K562 (cell line): ENCODE data around the gene LCA5L. TPM values are rescaled to one million over a fixed set of nuclear protein-coding genes. Genes with fewer than 3 reads are reported as not detected.

ENCODE experiments used
- BMI1 ChIP-seq: fragments of 150-350 bp; IDR thresholded peaks from 2 replicates; pipeline ENCODE4 v1.6.1; 2014; ENCODE audit warnings: low read length
- CBX3 ChIP-seq, 2 experiments: IDR thresholded peaks; 1 replicate in 1 of 2; 2 replicates in 1 of 2; pipeline ENCODE4 v1.6.1; 2012; ENCODE audit warnings: inconsistent platforms in 2 of 2, low read length in 2 of 2, borderline replicate concordance in 1 of 2, control low read depth in 1 of 2
- CBX8 ChIP-seq: fragments of 200-600 bp; sonication (generic); IDR thresholded peaks from 2 replicates; pipeline ENCODE4 v1.6.1; 2012; ENCODE audit warnings: borderline replicate concordance, mixed run types, low read depth, mild to moderate bottlenecking, moderate library complexity, mixed read lengths, low read length, control low read depth, inconsistent platforms; ENCODE audit not compliant: poor library complexity, severe bottlenecking; ENCODE audit errors: extremely low read depth
- E4F1 ChIP-seq: fragments of 250-450 bp; sonication (Bioruptor Pico); IDR thresholded peaks from 2 replicates; pipeline ENCODE4 v1.5.0; 2021; ENCODE audit warnings: mild to moderate bottlenecking, borderline replicate concordance
- EGR1 ChIP-seq: fragments of 450-650 bp; conservative IDR thresholded peaks from 2 replicates; pipeline ENCODE4 v1.6.1; 2017; ENCODE audit warnings: mild to moderate bottlenecking
- ELF1 ChIP-seq: fragments of 200-800 bp; sonication (Bioruptor generic); IDR thresholded peaks from 2 replicates; pipeline ENCODE4 v1.6.1; 2016; ENCODE audit warnings: missing genetic modification characterization, missing compliant biosample characterization
- ELF4 ChIP-seq: fragments of 450-650 bp; formaldehyde crosslinking; IDR thresholded peaks from 2 replicates; pipeline ENCODE4 v1.4.0; 2022; ENCODE audit warnings: missing genetic modification characterization
- ILF3 ChIP-seq: fragments of 450-650 bp; IDR thresholded peaks from 2 replicates; pipeline ENCODE4 v1.6.1; 2018; ENCODE audit warnings: antibody characterized with exemption, mild to moderate bottlenecking, moderate library complexity, borderline replicate concordance
- KLF10 ChIP-seq: fragments of 250-450 bp; sonication (Bioruptor Pico); IDR thresholded peaks from 2 replicates; pipeline ENCODE4 v1.6.1; 2021; ENCODE audit warnings: matching md5 sums
- LCOR ChIP-seq: sonication (generic); formaldehyde crosslinking; IDR thresholded peaks from 2 replicates; pipeline ENCODE4 v1.8.0; 2022; ENCODE audit warnings: mild to moderate bottlenecking, missing genetic modification reagents
- MAFK ChIP-seq: IDR thresholded peaks from 2 replicates; pipeline ENCODE4 v1.6.1; 2011; ENCODE audit warnings: low read length, improper control_type of control experiment
- NFIX ChIP-seq: fragments of 250-450 bp; sonication (Bioruptor Pico); IDR thresholded peaks from 2 replicates; pipeline ENCODE4 v1.4.0; 2020; ENCODE audit warnings: low read depth, mild to moderate bottlenecking, moderate library complexity
- NR3C1 ChIP-seq: sonication (generic); formaldehyde crosslinking; IDR thresholded peaks from 2 replicates; pipeline ENCODE4 v1.8.1; 2022; ENCODE audit warnings: missing genetic modification reagents
- SETDB1 ChIP-seq: IDR thresholded peaks from one replicate; pipeline ENCODE4 v1.6.1; 2012; ENCODE audit warnings: low read length, control low read depth, inconsistent platforms
- SNAPC5 ChIP-seq: fragments of 250-450 bp; sonication (Bioruptor Pico); IDR thresholded peaks from 2 replicates; pipeline ENCODE4 v1.8.0; 2021; ENCODE audit warnings: moderate library complexity, mild to moderate bottlenecking, inconsistent platforms
- SP1 ChIP-seq: sonication (generic); formaldehyde crosslinking; IDR thresholded peaks from 2 replicates; pipeline ENCODE4 v1.8.1; 2022; ENCODE audit warnings: mild to moderate bottlenecking, missing genetic modification reagents
- STAG1 ChIP-seq: sonication (generic); formaldehyde crosslinking; IDR thresholded peaks from 2 replicates; pipeline ENCODE4 v1.5.0; 2020; ENCODE audit warnings: missing genetic modification reagents, borderline replicate concordance
- TCFL5 ChIP-seq: fragments of 250-450 bp; sonication (Bioruptor Pico); conservative IDR thresholded peaks from 2 replicates; pipeline ENCODE4 v1.6.1; 2021; ENCODE audit warnings: mild to moderate bottlenecking, moderate library complexity, matching md5 sums
- ZNF197 ChIP-seq: fragments of 200-800 bp; sonication (Bioruptor generic); IDR thresholded peaks from 2 replicates; pipeline ENCODE4 v1.6.1; 2016; ENCODE audit warnings: low read depth, missing genetic modification characterization, missing compliant biosample characterization
- ZNF699 ChIP-seq: fragments of 250-450 bp; sonication (Bioruptor Pico); IDR thresholded peaks from 2 replicates; pipeline ENCODE4 v1.8.0; 2021; ENCODE audit warnings: mild to moderate bottlenecking, moderate library complexity; ENCODE audit not compliant: insufficient replicate concordance
- polyA plus RNA-seq, 8 experiments: library from polyadenylated mRNA; depleted of rRNA in 4 of 8; stranded (reverse) in 5 of 8; unstranded in 3 of 8; fragments of >200 nt; fragmentation: Nextera tagmentation in 2 of 8; fragmentation: Illumina TruSeq in 1 of 8; extraction: Ambion mirVana in 2 of 8; extraction: Trizol in 1 of 8; gene quantifications; 2 replicates each; pipeline versions ENCODE4 v1.2.1 to v1.2.3, GENCODE V29; 2011 to 2014; ENCODE audit warnings: inconsistent platforms in 1 of 8, missing spikeins in 1 of 8
- total RNA-seq, 7 experiments: library from RNA; depleted of rRNA in 6 of 7; stranded (reverse); fragments of >200 nt in 6 of 7; fragmentation: Illumina TruSeq in 2 of 7; extraction: Trizol in 2 of 7; gene quantifications; 2 replicates each; pipeline versions ENCODE4 v1.2.1 to v1.2.3, GENCODE V29; 2011 to 2021; ENCODE audit warnings: low replicate concordance in 1 of 7
- TF ChIP-seq, protein P1 (sequence below): fragments of 450-650 bp; IDR thresholded peaks from 2 replicates; pipeline ENCODE4 v1.6.1; 2016; ENCODE audit warnings: mild to moderate bottlenecking
- TF ChIP-seq, protein P2 (sequence below): sonication (generic); formaldehyde crosslinking; IDR thresholded peaks from 2 replicates; pipeline ENCODE4 v1.8.0; 2023; ENCODE audit warnings: mild to moderate bottlenecking, missing genetic modification reagents

LCA5L gene
- total and polyA plus RNA-seq, 9 of the 15 experiments (the other 6 are each of a cell fraction or from before 2014, with no cell fraction given): 1.8 to 4.9 (median 3.8) TPM

- TF ChIP-seq, protein P1, sequence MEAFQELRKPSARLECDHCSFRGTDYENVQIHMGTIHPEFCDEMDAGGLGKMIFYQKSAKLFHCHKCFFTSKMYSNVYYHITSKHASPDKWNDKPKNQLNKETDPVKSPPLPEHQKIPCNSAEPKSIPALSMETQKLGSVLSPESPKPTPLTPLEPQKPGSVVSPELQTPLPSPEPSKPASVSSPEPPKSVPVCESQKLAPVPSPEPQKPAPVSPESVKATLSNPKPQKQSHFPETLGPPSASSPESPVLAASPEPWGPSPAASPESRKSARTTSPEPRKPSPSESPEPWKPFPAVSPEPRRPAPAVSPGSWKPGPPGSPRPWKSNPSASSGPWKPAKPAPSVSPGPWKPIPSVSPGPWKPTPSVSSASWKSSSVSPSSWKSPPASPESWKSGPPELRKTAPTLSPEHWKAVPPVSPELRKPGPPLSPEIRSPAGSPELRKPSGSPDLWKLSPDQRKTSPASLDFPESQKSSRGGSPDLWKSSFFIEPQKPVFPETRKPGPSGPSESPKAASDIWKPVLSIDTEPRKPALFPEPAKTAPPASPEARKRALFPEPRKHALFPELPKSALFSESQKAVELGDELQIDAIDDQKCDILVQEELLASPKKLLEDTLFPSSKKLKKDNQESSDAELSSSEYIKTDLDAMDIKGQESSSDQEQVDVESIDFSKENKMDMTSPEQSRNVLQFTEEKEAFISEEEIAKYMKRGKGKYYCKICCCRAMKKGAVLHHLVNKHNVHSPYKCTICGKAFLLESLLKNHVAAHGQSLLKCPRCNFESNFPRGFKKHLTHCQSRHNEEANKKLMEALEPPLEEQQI: peak; percentile 72; the same call in 1 of the 2 replicates
- peak; percentile 65; the same call in 1 of the 2 replicates for TF ChIP-seq STAG1 (CRISPR knock-in tag)
- TF ChIP-seq BMI1: no peak
- peak; percentile 85; the same call in 1 of the 2 replicates for TF ChIP-seq LCOR
- 0 out of 2 replicates have a peak, but pooled peaks have one; percentile 0 for TF ChIP-seq EGR1
- TF ChIP-seq ZNF699 (CRISPR knock-in tag): no peak
- TF ChIP-seq ILF3: 0 out of 2 replicates have a peak, but pooled peaks have one; percentile 64
- TF ChIP-seq ZNF197 (CRISPR knock-in tag): peak; percentile 69; the same call in 1 of the 2 replicates
- no peak for TF ChIP-seq SETDB1
- 0 out of 3 replicates have a peak, but pooled peaks of 1 of the 2 experiments have one; percentile 42 for TF ChIP-seq CBX3 (IDR thresholded peaks at IDR 0.05; ENCODE audit: borderline replicate concordance in 1 of 2, low read length in 2 of 2)
- no peak for TF ChIP-seq KLF10
- peak; percentile 57 for TF ChIP-seq ELF1 (tag)
- no peak for TF ChIP-seq SNAPC5 (CRISPR knock-in tag)
- TF ChIP-seq ELF4: peak; percentile 77; the same call in 1 of the 2 replicates
- TF ChIP-seq MAFK: no peak; the same call in 1 of the 2 replicates
- no peak; the same call in 1 of the 2 replicates for TF ChIP-seq E4F1 (CRISPR knock-in tag)
- TF ChIP-seq SP1 (CRISPR knock-in tag): peak; percentile 87
- 0 out of 2 replicates have a peak, but pooled peaks have one; percentile 30 for TF ChIP-seq TCFL5 (CRISPR knock-in tag)
- no peak for TF ChIP-seq NR3C1 (CRISPR knock-in tag)
- TF ChIP-seq, protein P2, sequence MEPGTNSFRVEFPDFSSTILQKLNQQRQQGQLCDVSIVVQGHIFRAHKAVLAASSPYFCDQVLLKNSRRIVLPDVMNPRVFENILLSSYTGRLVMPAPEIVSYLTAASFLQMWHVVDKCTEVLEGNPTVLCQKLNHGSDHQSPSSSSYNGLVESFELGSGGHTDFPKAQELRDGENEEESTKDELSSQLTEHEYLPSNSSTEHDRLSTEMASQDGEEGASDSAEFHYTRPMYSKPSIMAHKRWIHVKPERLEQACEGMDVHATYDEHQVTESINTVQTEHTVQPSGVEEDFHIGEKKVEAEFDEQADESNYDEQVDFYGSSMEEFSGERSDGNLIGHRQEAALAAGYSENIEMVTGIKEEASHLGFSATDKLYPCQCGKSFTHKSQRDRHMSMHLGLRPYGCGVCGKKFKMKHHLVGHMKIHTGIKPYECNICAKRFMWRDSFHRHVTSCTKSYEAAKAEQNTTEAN (CRISPR knock-in tag): no peak
- TF ChIP-seq NFIX (CRISPR knock-in tag): no peak
- TF ChIP-seq CBX8: no peak
Measured at GRCh38 chr21:39388038-39388810, 57.4 kb downstream of the LCA5L start (continued).
